CD4-positive, alpha-beta T cell treated with Interferon alpha-2 for 1 hour (primary cell): ENCODE data around the gene FAM227B.
"Not testable (repeated sequence)": the region's sequence is repeated elsewhere in the genome, so short reads cannot be mapped to it uniquely, and the experiment has no call there.

Experiments
- DNase-seq, 2 donors: peaks; one replicate each; pipeline ENCODE4 v3.0.0-alpha.2; 2020 to 2022

FAM227B gene

GRCh38 chr15:49435174-49435573 is 185.4 kb downstream of the FAM227B start:
- DNase-seq: no peak

GRCh38 chr15:49430046-49430445 is 190.6 kb downstream of the FAM227B start:
- DNase-seq: no peak

- no peak for DNase-seq
Measured at GRCh38 chr15:49428409-49429095, 192.1 kb downstream of the FAM227B start.

GRCh38 chr15:49427372-49427771 is 193.2 kb downstream of the FAM227B start:
- no peak for DNase-seq

GRCh38 chr15:49424954-49425353 is 195.7 kb downstream of the FAM227B start:
- DNase-seq: no peak

- DNase-seq: no peak
Measured at GRCh38 chr15:49423901-49424550, 196.6 kb downstream of the FAM227B start.

- no peak for DNase-seq
Measured at GRCh38 chr15:49423021-49423420, 197.6 kb downstream of the FAM227B start, which contains the start of gene FGF7. Gene FGF7 (plus strand): TSS chr15:49423242. CDS start chr15:49424298, 1,056 bp downstream.

- DNase-seq: peak; percentile 14 to 68
Measured at GRCh38 chr15:49421991-49422390, 198.6 kb downstream of the FAM227B start.

- no peak for DNase-seq
Measured at GRCh38 chr15:49418811-49419210, 201.8 kb downstream of the FAM227B start.

- no peak for DNase-seq
Measured at GRCh38 chr15:49415638-49416037, 205.0 kb downstream of the FAM227B start.

- no peak for DNase-seq
Measured at GRCh38 chr15:49415149-49415548, 205.5 kb downstream of the FAM227B start.

- no peak for DNase-seq
Measured at GRCh38 chr15:49412797-49413196, 207.8 kb downstream of the FAM227B start.

GRCh38 chr15:49410641-49411040 is 210.0 kb downstream of the FAM227B start:
- no peak for DNase-seq

GRCh38 chr15:49406352-49407118 is 214.1 kb downstream of the FAM227B start:
- DNase-seq: no peak

GRCh38 chr15:49402515-49403296 is 217.9 kb downstream of the FAM227B start:
- not testable (repeated sequence) for DNase-seq

GRCh38 chr15:49387471-49387870 is 233.1 kb downstream of the FAM227B start:
- no peak for DNase-seq

GRCh38 chr15:49383266-49383665 is 237.4 kb downstream of the FAM227B start:
- no peak for DNase-seq

- no peak for DNase-seq
Measured at GRCh38 chr15:49382394-49382793, 238.2 kb downstream of the FAM227B start.

GRCh38 chr15:49380912-49381311 is 239.7 kb downstream of the FAM227B start:
- no peak for DNase-seq

- DNase-seq: no peak
Measured at GRCh38 chr15:49379996-49380395, 240.6 kb downstream of the FAM227B start.

GRCh38 chr15:49372366-49372765 is 248.3 kb downstream of the FAM227B start:
- no peak for DNase-seq

GRCh38 chr15:49370782-49371181 is 249.8 kb downstream of the FAM227B start:
- DNase-seq: no peak

GRCh38 chr15:49366496-49366895 is 254.1 kb downstream of the FAM227B start:
- no peak for DNase-seq
